HUES48 (cell line): ENCODE measurements around the gene OAS2.
"Not testable (repeated sequence)": the region's sequence is repeated elsewhere in the genome, so short reads cannot be mapped to it uniquely, and the experiment has no call there.

Experiments
- H3K27ac ChIP-seq: one replicate; pipeline ENCODE4 v1.7.0; 2013; ENCODE audit warnings: low read depth, low read length, inconsistent platforms
- H3K27me3 ChIP-seq: 2 replicates; pipeline ENCODE4 v1.6.1; 2013; ENCODE audit warnings: mild to moderate bottlenecking, low read length; ENCODE audit not compliant: control insufficient read depth, insufficient read depth
- H3K36me3 ChIP-seq: 2 replicates; pipeline ENCODE4 v1.6.1; 2013; ENCODE audit warnings: low read length; ENCODE audit not compliant: control insufficient read depth, insufficient read depth
- H3K4me1 ChIP-seq: 2 replicates; pipeline ENCODE4 v1.6.1; 2013; ENCODE audit warnings: mild to moderate bottlenecking, low read length; ENCODE audit not compliant: control insufficient read depth, insufficient read depth
- H3K4me3 ChIP-seq: 2 replicates; pipeline ENCODE4 v1.5.1; 2013; ENCODE audit warnings: mild to moderate bottlenecking, low read depth, low read length
- H3K9ac ChIP-seq: 2 replicates; pipeline ENCODE4 v1.6.1; 2013; ENCODE audit warnings: mild to moderate bottlenecking, low read depth, low read length, moderate library complexity
- H3K9me3 ChIP-seq: 2 replicates; pipeline ENCODE4 v1.6.1; 2013; ENCODE audit warnings: low read length; ENCODE audit not compliant: control insufficient read depth, insufficient read depth

OAS2 gene

DNA sequence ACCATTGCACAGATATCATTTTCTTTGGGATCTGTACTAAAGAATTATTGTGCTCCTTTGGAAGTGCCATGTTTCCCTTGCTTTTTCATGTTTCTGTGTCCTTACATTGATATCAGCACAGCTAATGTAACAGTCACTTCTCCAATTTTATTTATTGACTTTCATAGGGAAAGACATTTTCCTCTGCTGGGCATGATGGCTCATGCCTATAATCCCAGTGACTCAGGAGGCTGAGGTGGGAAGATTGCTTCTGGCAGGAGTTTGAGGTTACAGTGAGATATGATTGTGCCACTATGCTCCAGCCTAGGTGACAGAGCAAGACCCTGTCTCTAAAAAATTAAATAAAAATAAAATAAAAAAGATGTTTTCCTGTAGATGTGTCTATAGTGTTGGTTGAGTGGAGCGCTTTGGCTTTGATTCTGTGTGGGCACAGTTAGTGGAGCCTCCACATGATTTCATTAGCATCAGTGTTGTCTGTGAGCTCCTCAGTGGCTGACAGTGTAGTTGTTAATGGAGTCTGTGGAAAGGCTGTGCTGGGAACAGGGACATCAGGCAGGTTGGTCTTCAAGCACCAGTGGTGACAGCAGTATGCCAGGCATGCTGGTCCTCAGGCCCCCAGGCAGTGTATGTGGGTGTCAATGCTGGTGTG, 7.4 kb downstream of the OAS2 start:
- Histone ChIP-seq H3K4me3 (no peak overlapping the region), H3K4me1 (peaks cover 9% of the 10 kb centered on the region; the same call in 1 of the 2 replicates), H3K9me3 (no peaks in the 10 kb centered on the region), H3K27ac (no peak overlapping the region), H3K9ac (no peak overlapping the region), H3K27me3 (no peaks in the 10 kb centered on the region), H3K36me3 (no peaks in the 10 kb centered on the region)

DNA sequence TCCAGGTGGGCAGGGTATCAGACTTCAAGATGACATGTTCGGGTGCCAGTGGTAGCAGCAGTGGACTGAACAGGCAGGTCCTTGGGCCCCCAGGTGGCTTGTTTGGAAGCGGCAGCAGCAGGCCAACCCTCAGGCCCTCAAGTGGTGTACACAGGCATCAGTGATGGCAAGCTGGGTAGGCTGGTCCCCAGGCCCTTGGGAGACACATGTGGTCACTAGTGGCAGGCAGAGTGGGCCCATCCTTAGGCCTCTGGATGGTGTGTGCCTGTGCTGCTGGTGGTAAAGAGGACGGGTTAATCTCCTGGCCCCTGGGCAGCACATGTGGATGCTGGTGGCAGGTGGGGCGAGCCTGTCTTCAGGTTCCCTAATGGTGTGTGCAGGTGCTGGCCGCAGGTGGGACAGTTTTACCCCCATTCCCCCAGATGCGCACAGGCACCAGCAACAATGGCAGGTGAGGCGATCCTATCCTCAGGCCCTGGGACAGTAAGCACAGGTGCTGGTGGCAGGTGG, 8.0 kb downstream of the OAS2 start:
- no peaks in the 10 kb centered on the region for H3K36me3 ChIP-seq
- H3K9ac ChIP-seq, result no peak overlapping the region
- H3K9me3 ChIP-seq, result no peaks in the 10 kb centered on the region
- H3K27me3 ChIP-seq, result no peaks in the 10 kb centered on the region
- no peak overlapping the region for H3K4me3 ChIP-seq
- H3K4me1 ChIP-seq, result peaks cover 9% of the 10 kb centered on the region; the same call in 1 of the 2 replicates
- no peak overlapping the region for H3K27ac ChIP-seq

DNA sequence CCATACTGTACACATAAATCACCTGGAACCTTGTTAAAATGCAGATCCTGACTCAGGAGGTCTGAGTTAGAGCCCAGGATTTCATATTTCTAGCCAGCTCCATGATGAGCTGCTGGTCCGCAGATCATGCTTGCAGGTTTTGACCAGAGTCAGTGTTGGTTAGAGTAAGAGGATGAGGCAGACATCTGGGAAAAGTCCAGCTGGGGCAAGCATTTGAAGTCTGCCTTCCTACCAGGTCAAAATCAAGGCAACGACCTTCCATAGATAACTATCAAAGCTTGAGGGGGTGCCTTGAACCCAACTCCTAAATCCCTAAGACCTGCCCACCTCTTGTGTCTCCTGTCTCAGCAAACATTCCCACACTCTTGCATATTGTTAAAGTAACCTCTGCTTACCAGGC, 9.2 kb downstream of the OAS2 start:
- Histone ChIP-seq H3K27me3 (no peaks in the 10 kb centered on the region), H3K9ac (no peak overlapping the region), H3K4me3 (no peak overlapping the region), H3K36me3 (no peaks in the 10 kb centered on the region), H3K4me1 (peaks cover 9% of the 10 kb centered on the region; the same call in 1 of the 2 replicates), H3K27ac (no peak overlapping the region), H3K9me3 (no peaks in the 10 kb centered on the region)

DNA sequence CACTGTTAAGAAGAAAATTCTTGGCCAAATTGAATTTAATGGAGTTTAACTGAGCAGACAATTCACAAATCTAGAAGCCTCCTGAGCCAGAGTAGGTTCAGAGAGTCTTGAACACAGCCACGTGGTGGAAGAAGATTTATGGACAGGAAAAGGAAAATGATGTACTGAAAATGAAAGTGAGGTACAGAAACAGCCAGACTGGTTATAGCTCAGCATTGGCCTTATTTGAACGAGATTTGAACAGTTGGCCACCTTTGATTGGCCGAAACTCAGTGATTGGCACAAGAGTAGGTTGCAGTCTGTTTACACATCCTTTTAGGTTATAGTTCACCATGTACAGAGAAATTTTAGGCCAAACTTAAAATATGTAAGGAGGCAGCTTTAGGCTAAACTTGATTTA, 9.9 kb downstream of the OAS2 start:
- H3K9me3 ChIP-seq, result no peaks in the 10 kb centered on the region
- H3K27ac ChIP-seq, result no peak overlapping the region
- peaks cover 9% of the 10 kb centered on the region; the same call in 1 of the 2 replicates for H3K4me1 ChIP-seq
- H3K4me3 ChIP-seq, result no peak overlapping the region
- H3K36me3 ChIP-seq, result no peaks in the 10 kb centered on the region
- no peak overlapping the region for H3K9ac ChIP-seq
- no peaks in the 10 kb centered on the region for H3K27me3 ChIP-seq

DNA sequence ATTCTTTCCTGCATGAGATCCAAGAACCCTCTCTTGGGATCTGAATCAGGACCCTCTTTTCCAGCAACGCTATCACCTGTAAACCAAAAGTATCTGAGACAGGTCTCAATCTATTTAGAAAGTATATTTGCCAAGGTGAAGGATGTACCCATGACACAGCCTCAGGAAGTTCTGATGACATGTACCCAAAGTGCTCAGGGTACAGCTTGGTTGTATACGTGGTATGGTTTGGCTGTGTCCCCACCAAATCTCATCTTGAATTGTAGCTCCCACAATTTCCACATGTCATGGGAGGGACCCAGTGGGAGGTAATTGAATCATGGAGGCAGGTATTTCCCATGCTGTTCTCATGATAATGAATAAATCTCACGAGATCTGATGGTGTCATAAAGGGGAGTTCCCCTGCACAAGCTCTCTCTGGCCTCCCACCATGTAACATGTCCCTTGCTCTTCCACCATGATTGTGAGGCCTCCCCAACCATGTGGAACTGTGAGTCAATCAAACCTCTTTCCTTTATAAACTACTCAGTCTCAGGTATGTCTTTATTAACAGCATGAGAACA, 10.6 kb downstream of the OAS2 start:
- H3K27ac ChIP-seq, H3K9ac ChIP-seq, H3K36me3 ChIP-seq, H3K9me3 ChIP-seq, H3K4me3 ChIP-seq, H3K27me3 ChIP-seq, H3K4me1 ChIP-seq: not testable (repeated sequence)

DNA sequence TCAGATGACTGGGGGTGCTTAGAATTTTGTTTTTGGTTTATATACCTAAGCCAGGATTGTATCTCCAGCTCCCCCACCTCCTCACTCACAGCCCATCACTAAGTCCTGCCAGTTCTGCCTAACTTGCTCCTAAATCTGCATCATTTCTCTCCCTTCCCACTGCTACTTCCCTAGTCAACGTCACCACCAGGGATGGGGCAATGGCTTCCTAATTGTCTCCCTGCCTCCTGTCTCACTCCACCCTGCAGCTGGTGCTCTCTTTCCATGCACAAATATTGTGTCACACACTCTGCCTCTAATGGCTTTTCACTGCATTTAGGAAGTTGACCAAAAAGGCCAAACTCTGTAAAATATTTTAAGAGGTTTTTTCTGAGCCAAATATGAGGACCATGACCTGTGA, 11.5 kb downstream of the OAS2 start:
- H3K9me3 ChIP-seq, result no peaks in the 10 kb centered on the region
- H3K9ac ChIP-seq, result no peak overlapping the region
- H3K27me3 ChIP-seq, result no peaks in the 10 kb centered on the region
- no peak overlapping the region for H3K4me3 ChIP-seq
- H3K27ac ChIP-seq, result no peak overlapping the region
- H3K4me1 ChIP-seq, result peaks cover 9% of the 10 kb centered on the region; the same call in 1 of the 2 replicates
- no peaks in the 10 kb centered on the region for H3K36me3 ChIP-seq

DNA sequence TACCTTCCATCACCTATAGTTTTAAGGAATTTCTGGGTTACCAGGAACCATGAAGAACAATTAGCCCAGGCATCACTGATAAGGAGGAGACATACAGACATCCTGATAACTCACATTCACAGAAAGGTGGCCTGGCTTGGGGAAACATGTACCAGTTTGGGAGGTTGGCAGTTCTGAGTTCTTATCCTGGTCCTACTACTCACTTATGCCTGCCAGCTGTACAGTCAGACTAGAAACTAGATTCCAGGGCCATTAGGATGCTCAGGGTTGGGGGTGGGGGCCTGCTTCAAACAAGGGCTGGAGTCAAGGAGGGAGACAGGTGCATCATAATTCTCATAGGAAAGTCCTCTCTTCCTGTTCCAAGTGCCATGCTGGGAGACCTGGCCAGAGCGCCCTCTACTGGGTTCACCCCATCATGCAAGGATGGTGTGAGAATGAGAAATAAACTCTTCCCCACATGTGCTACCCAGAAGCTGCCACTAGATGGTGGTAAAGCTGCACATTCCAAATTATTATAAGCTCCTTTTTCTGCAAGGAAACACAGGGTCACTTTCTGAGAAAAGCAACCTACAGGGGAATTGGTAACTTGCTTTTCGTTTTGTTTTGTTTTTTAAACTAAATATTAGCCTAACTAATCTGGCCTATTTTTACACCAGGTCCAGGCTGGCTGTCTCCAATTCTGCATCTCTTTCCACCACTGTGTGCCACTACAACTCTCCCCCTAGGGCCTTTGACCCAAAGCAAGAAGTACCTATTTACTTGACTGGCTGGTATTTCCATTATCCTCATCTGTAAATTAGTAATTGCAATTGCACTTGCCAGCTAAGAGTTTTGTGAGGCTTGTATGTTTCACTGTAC, 14.5 kb downstream of the OAS2 start:
- no peak overlapping the region for H3K27ac ChIP-seq
- H3K9me3 ChIP-seq, result no peaks in the 10 kb centered on the region
- H3K36me3 ChIP-seq, result no peaks in the 10 kb centered on the region
- no peak overlapping the region for H3K4me3 ChIP-seq
- H3K9ac ChIP-seq, result no peak overlapping the region
- H3K4me1 ChIP-seq, result peaks cover 9% of the 10 kb centered on the region; the same call in 1 of the 2 replicates
- no peaks in the 10 kb centered on the region for H3K27me3 ChIP-seq

DNA sequence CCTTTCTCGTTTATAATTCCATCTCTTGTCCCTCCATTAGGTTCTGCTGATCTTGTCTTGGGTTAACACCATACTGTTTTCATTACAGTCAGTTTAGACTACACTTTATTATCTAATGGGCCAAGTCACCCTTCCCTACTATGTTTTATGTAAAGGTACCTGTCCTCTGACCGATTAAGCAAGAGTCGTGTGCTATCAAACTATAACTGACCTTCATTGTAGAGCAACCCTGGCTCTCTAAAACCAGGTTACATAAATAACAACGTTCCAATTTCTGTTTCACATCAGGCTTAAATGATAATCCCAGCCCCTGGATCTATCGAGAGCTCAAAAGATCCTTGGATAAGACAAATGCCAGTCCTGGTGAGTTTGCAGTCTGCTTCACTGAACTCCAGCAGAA, 16.7 kb downstream of the OAS2 start:
- H3K4me3 ChIP-seq, result no peak overlapping the region
- no peak overlapping the region for H3K27ac ChIP-seq
- peaks cover 6% of the 10 kb centered on the region; the same call in 1 of the 2 replicates for H3K4me1 ChIP-seq
- no peaks in the 10 kb centered on the region for H3K36me3 ChIP-seq
- H3K9ac ChIP-seq, result no peak overlapping the region
- no peaks in the 10 kb centered on the region for H3K27me3 ChIP-seq
- H3K9me3 ChIP-seq, result no peaks in the 10 kb centered on the region

DNA sequence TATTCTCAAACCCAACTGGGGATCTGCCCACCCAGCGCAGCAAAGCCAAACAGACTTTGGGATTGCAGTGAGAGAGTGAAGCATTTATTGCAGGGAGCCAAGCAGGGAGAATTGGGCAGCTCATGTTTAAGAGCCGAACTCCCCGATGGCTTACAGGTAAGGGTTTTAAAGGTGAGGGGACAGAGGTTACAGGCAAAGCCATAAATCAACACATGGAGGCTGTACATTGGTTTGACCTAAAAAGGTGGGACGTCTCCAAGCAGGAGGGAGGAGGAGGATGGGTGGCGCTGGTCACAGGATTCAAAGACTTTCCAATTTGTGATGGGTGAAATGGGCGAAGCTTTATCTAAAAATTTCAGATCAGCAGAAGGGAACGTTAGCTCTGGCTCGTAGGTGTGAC, 18.2 kb downstream of the OAS2 start:
- H3K4me3 ChIP-seq, result no peak overlapping the region
- H3K27ac ChIP-seq, result no peak overlapping the region
- H3K9ac ChIP-seq, result no peak overlapping the region
- no peaks in the 10 kb centered on the region for H3K4me1 ChIP-seq
- no peaks in the 10 kb centered on the region for H3K27me3 ChIP-seq
- H3K36me3 ChIP-seq, result no peaks in the 10 kb centered on the region
- H3K9me3 ChIP-seq, result no peaks in the 10 kb centered on the region

DNA sequence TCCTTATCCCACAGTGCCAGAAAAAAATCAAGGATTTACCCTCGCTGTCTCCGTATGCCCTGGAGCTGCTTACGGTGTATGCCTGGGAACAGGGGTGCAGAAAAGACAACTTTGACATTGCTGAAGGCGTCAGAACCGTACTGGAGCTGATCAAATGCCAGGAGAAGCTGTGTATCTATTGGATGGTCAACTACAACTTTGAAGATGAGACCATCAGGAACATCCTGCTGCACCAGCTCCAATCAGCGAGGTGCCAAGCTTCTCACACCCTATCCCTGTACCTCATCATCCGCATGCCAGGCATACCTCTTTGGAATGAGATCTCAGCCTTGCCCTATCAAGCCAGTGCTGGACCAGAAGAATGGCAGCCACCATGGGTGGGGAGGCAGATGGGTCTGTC, 19.2 kb downstream of the OAS2 start:
- Histone ChIP-seq H3K27ac (no peak overlapping the region), H3K27me3 (no peaks in the 10 kb centered on the region), H3K4me1 (no peaks in the 10 kb centered on the region), H3K36me3 (no peaks in the 10 kb centered on the region), H3K4me3 (no peak overlapping the region), H3K9me3 (no peaks in the 10 kb centered on the region), H3K9ac (no peak overlapping the region)
